ENCODE measurements around the gene TTLL10.

Gene TTLL10

GRCh38 chr1:1210726-1211540 is 37.3 kb downstream of the TTLL10 start:
- in situ Hi-C loops (cut with HindIII; ENCODE audit: low sequenced_read_pairs) = no loop called here
- no peak overlapping the region for H3K4me3 ChIP-seq (ENCODE audit: low read depth, low read length)
- no peak for TF ChIP-seq CTCF (IDR thresholded peaks at IDR 0.05; ENCODE audit: low read depth, low read length)
- DNase-seq (ENCODE audit: low read depth, low spot score) = no peak

GRCh38 chr1:1211541-1212441 is 38.1 kb downstream of the TTLL10 start:
- in situ Hi-C loops (cut with HindIII; ENCODE audit: low sequenced_read_pairs) = no loop called here
- H3K4me3 ChIP-seq (ENCODE audit: low read depth, low read length) = no peak overlapping the region
- TF ChIP-seq CTCF (IDR thresholded peaks at IDR 0.05; ENCODE audit: low read depth, low read length) = no peak
- DNase-seq (ENCODE audit: low read depth, low spot score) = no peak

- in situ Hi-C loops (cut with HindIII; ENCODE audit: low sequenced_read_pairs) = no loop called here
- TF ChIP-seq CTCF (IDR thresholded peaks at IDR 0.05; ENCODE audit: low read depth, low read length) = no peak
- DNase-seq (ENCODE audit: low read depth, low spot score) = no peak
- H3K4me3 ChIP-seq (ENCODE audit: low read depth, low read length) = no peak overlapping the region
These were observed 39.2 kb downstream of the TTLL10 start for GRCh38 chr1:1212780-1213344.

DNA sequence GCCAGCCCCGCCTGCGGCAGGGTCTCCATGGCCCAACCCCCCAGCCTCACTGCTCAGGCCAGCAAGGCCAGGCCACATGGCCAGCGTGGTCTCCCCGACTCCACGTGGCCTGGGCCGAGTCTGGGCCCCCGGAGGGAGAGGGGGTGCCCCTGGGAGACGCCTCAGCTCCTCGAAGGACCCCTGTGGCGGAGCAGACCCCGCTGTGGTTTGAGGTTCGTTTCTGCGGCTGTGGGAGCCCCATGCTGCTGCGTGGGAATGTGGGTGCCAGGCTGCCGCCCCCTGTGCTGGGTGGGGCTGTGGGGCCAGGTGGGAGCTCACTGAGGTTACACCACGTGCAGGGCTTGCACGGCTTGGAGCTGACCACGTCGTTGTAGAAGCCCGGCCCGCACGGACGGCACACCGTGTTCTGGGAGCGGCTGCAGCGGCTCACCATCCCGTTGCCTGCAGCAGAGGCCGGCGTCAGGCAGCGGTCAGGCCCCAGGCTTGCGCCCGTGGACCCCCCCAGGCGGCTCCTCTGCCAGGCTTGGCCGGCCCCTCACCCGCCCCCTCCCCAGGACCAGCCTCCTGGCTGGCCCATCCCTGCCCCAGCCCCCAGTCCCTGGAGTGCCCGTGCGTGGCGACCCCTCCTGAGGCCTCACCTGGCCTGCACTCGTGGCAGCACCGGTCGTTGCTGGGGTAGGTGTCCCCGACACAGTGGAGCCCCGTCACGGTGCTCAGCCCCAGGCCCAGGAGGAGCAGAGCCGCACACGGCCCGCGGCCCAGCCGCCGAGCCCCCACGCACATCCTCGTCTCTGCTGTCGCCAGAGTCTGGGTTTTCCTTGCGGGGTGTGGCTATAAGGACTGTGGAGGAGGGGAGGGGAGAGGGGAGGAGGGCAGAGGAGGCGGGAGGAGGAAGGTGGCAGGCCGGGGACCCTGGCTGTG is 39.9 kb downstream of the TTLL10 start, which contains the start of gene TNFRSF4:
Gene TNFRSF4, minus strand, starts transcription at position 809 of the 921 bp plus-strand sequence. Its CDS starts 26 bp downstream, at position 783.
- no peak within 1 kb of the TSS for H3K4me3 ChIP-seq (ENCODE audit: low read depth, low read length)
- in situ Hi-C loops (cut with HindIII; ENCODE audit: low sequenced_read_pairs) = no loop called here
- no peak for DNase-seq (ENCODE audit: low read depth, low spot score)
- no peak for TF ChIP-seq CTCF (IDR thresholded peaks at IDR 0.05; ENCODE audit: low read depth, low read length)

DNA sequence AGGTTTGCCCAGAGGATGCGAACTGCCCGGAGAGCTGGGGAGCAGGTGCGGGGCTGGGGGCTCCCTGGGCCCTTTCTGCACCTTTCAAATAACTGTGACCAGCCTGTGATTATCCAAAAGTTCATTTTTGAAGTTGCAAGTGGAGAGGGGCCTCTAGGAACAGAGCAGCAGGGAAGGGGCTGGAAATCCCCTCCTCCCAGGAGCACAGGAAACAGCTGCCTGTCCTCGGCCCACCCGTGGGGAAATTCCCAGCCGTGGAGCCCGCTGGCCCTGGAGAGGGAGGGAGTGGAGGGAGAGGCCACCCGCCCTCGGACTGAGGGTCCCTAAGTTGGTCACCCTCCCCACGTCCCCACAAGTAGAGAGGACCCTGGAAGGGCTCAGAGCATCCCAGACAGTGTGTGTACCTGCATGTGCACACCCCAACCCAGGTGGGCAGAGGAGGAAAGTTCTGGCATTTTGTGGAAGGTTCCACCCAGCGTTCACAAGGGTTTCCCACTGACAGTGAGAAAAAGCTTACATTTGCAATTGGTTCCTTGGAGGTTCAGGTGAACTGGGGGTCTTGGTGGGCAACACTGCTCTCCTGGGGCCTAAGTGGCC is 41.5 kb downstream of the TTLL10 start:
- in situ Hi-C loops (cut with HindIII; ENCODE audit: low sequenced_read_pairs) = no loop called here
- TF ChIP-seq CTCF (IDR thresholded peaks at IDR 0.05; ENCODE audit: low read depth, low read length) = no peak
- H3K4me3 ChIP-seq (ENCODE audit: low read depth, low read length) = no peak overlapping the region
- DNase-seq (ENCODE audit: low read depth, low spot score) = no peak
